Prostate gland (tissue), 2 donors: ENCODE data around the gene PRSS23. TPM values are rescaled to one million over a fixed set of nuclear protein-coding genes. Genes with fewer than 3 reads are reported as not detected.

Source experiments
- DNase-seq: peaks from one replicate; pipeline ENCODE4 v3.0.0-alpha.2; 2019; ENCODE audit warnings: low spot score
- H3K27ac ChIP-seq, 2 donors: fragments of 200-600 bp; sonication (generic); 2 replicates each; pipeline ENCODE4 v1.5.1; 2017 to 2019
- H3K27me3 ChIP-seq: fragments of 200-600 bp; sonication (generic); replicated peaks from 2 replicates; pipeline ENCODE4 v1.5.1; 2019; ENCODE audit not compliant: insufficient read depth
- H3K36me3 ChIP-seq, 2 donors: fragments of 200-600 bp; sonication (generic); 1 replicate in 1 of 2; 2 replicates in 1 of 2; pipeline versions ENCODE4 v1.5.1 to v1.8.1; 2017 to 2019
- H3K4me1 ChIP-seq: fragments of 200-600 bp; sonication (generic); replicated peaks from 2 replicates; pipeline ENCODE4 v1.5.1; 2019
- H3K4me3 ChIP-seq, 2 donors: fragments of 200-600 bp; sonication (generic); 2 replicates each; pipeline ENCODE4 v1.5.1; 2017 to 2019
- H3K9me3 ChIP-seq: fragments of 200-600 bp; sonication (generic); 2 replicates; pipeline ENCODE4 v1.5.1; 2017
- POLR2A ChIP-seq: fragments of 450-650 bp; IDR thresholded peaks from one replicate; pipeline ENCODE4 v1.6.1; 2016; ENCODE audit warnings: antibody characterized with exemption, mild to moderate bottlenecking
- POLR2AphosphoS5 ChIP-seq: sonication (generic); formaldehyde crosslinking; IDR thresholded peaks from one replicate; pipeline ENCODE4 v1.6.1; 2017; ENCODE audit warnings: antibody characterized with exemption
- whole genome bisulfite sequencing: methylation state at CpG from one replicate; pipeline ENCODE4 v1.1.5; 2018; 5-methylcytosine and 5-hydroxymethylcytosine counted together
- intact Hi-C: fragments of 100-400 bp; cut with DNase I; formaldehyde crosslinking; loops from one replicate; pipeline ENCODE4 v1.14.2; 2022
- total RNA-seq, 2 donors: library from RNA; depleted of rRNA; stranded (reverse); fragments of >200 nt; gene quantifications; one replicate each; pipeline ENCODE4 v1.1.0, GENCODE V29; 2016
- TF ChIP-seq, protein P1 (sequence below), 4 experiments: fragments of 200-600 bp in 2 of 4; fragments of 450-650 bp in 2 of 4; sonication (generic) in 2 of 4; IDR thresholded peaks; 1 replicate in 3 of 4; 2 replicates in 1 of 4; pipeline ENCODE4 v1.5.1; 2016 to 2019; ENCODE audit warnings: antibody characterized with exemption in 4 of 4, mild to moderate bottlenecking in 2 of 4, moderate library complexity in 2 of 4

PRSS23 gene
- total RNA-seq, 2 donors from 2014 or later: 43.2 to 167 TPM

DNA sequence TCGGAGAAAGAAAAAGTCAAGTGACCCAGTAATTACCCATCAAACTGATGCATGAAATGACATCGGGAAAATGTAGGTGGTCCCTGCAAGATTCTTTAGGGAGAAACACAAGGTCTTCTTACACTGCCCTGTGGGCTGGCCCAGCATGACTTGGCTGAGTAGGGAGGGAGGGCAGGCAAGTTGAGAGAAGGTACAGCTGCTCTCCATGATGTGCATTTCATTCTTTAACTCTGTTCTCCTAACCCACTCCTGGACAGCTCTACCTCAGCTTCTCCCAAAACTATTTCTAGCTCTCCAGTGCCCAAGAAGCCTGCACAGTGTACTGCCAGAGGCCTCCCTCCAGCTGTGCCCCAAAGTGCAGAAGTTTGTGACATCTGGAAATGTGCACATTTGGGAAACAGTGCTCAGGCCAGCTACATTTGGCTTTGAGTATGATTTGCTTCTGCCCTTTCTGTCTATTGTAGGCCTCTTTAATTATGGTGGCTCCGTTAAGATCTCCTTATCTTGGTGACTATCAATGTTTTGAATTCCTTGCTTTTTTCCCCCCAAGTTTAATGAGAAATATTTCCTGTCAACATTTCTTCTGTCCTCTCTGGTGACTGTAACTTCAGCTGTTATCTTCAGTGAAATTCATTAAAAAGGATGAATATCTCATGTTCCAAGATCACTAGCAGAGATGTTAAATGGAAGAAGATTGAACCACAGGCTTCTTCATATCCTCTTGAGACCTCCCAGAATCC is 26.7 kb upstream of the PRSS23 start:
- 68% methylated on average over 3 of the region's 3 CpGs for WGBS
- no peak overlapping the region for H3K27ac ChIP-seq
- H3K4me1 ChIP-seq: no peaks in the 10 kb centered on the region
- no peak for TF ChIP-seq POLR2A
- TF ChIP-seq, protein P1, sequence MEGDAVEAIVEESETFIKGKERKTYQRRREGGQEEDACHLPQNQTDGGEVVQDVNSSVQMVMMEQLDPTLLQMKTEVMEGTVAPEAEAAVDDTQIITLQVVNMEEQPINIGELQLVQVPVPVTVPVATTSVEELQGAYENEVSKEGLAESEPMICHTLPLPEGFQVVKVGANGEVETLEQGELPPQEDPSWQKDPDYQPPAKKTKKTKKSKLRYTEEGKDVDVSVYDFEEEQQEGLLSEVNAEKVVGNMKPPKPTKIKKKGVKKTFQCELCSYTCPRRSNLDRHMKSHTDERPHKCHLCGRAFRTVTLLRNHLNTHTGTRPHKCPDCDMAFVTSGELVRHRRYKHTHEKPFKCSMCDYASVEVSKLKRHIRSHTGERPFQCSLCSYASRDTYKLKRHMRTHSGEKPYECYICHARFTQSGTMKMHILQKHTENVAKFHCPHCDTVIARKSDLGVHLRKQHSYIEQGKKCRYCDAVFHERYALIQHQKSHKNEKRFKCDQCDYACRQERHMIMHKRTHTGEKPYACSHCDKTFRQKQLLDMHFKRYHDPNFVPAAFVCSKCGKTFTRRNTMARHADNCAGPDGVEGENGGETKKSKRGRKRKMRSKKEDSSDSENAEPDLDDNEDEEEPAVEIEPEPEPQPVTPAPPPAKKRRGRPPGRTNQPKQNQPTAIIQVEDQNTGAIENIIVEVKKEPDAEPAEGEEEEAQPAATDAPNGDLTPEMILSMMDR (IDR thresholded peaks at IDR 0.05): no peak
- TF ChIP-seq POLR2AphosphoS5: no peak
- H3K9me3 ChIP-seq: no peaks in the 10 kb centered on the region
- H3K36me3 ChIP-seq: no peaks in the 10 kb centered on the region
- H3K4me3 ChIP-seq: no peak overlapping the region
- intact Hi-C loops: no loop called here
- H3K27me3 ChIP-seq: no peaks in the 10 kb centered on the region
- DNase-seq: no peak

GRCh38 chr11:86774417-86774816 is 25.9 kb upstream of the PRSS23 start:
- no peak overlapping the region for H3K4me3 ChIP-seq
- no peak overlapping the region for H3K27ac ChIP-seq
- no peaks in the 10 kb centered on the region for H3K36me3 ChIP-seq
- H3K4me1 ChIP-seq: no peaks in the 10 kb centered on the region
- no peaks in the 10 kb centered on the region for H3K27me3 ChIP-seq
- H3K9me3 ChIP-seq: no peaks in the 10 kb centered on the region
- TF ChIP-seq POLR2AphosphoS5 (no peak), POLR2A (no peak)
- TF ChIP-seq, protein P1 (IDR thresholded peaks at IDR 0.05): no peak
- no peak for DNase-seq
- intact Hi-C loops: no loop called here

DNA sequence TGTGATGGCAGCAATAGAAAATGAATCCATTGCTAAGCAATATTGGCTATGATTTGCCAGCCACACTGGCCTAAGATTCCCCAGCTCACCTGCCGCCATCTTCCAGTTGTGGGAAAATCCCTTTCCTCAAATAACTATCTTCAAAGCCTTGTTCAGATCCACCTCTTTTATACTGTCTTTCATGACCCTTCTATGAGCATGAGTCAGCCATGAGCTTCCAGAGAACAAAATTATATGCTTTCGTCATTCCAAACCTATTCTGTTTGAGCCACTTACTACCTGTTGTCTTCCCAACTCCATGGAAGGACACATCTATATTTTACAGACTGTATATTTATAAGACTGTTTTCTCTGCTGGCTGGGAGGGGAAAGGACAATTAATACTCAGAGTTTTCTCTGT is 25.0 kb upstream of the PRSS23 start:
- Histone ChIP-seq H3K36me3 (no peaks in the 10 kb centered on the region), H3K9me3 (no peaks in the 10 kb centered on the region), H3K4me3 (no peak overlapping the region), H3K4me1 (no peaks in the 10 kb centered on the region), H3K27me3 (no peaks in the 10 kb centered on the region), H3K27ac (no peak overlapping the region)
- 89% methylated on average over 2 of the region's 2 CpGs for WGBS
- no peak for DNase-seq
- intact Hi-C loops: no loop called here
- TF ChIP-seq, protein P1 (IDR thresholded peaks at IDR 0.05): no peak
- TF ChIP-seq POLR2A: no peak
- TF ChIP-seq POLR2AphosphoS5: no peak

DNA sequence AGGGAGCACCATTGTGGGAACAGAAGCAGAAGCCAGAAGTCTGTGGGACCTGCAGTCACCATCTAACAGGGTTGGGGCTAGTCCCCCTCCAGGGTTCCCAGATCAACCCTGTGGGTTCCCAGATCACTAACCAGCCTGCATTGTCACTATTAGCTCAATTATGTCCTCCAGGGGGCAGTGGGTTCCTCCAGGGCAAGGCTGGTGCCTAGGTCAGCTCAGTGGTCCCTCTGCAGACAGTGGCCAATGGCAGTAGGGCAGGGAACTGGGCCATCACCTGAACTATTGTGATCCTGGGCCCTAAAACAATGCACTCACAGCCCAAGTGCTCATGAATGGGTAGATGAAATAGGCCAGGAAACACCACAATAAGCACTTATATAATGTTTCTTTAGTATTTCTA is 18.8 kb upstream of the PRSS23 start:
- no peaks in the 10 kb centered on the region for H3K4me1 ChIP-seq
- H3K36me3 ChIP-seq: no peaks in the 10 kb centered on the region
- H3K4me3 ChIP-seq: no peak overlapping the region
- intact Hi-C loops: no loop called here
- no peak for DNase-seq
- no peak overlapping the region for H3K27ac ChIP-seq
- no peak for TF ChIP-seq POLR2A
- no peaks in the 10 kb centered on the region for H3K27me3 ChIP-seq
- H3K9me3 ChIP-seq: no peaks in the 10 kb centered on the region

GRCh38 chr11:86782742-86783141 is 17.6 kb upstream of the PRSS23 start:
- H3K4me3 ChIP-seq: no peak overlapping the region
- TF ChIP-seq, protein P1 (IDR thresholded peaks at IDR 0.05): no peak
- TF ChIP-seq POLR2AphosphoS5 (no peak), POLR2A (no peak)
- H3K27me3 ChIP-seq: no peaks in the 10 kb centered on the region
- intact Hi-C loops: no loop called here
- no peaks in the 10 kb centered on the region for H3K4me1 ChIP-seq
- no peak overlapping the region for H3K27ac ChIP-seq
- DNase-seq: no peak
- H3K9me3 ChIP-seq: no peaks in the 10 kb centered on the region
- WGBS: 46% methylated on average over 4 of the region's 4 CpGs
- H3K36me3 ChIP-seq: no peaks in the 10 kb centered on the region
